ENCODE results near the gene FGA.

The FGA gene

GRCh38 chr4:154597798-154598774 is 7.5 kb upstream of the FGA start:
- TF ChIP-seq YY1 (IDR thresholded peaks at IDR 0.05; ENCODE audit: low read depth) (no peak), EGR1 (IDR thresholded peaks at IDR 0.05) (no peak), CREB1 (IDR thresholded peaks at IDR 0.05; ENCODE audit: low read depth) (no peak)
- TF ChIP-seq, protein P1, sequence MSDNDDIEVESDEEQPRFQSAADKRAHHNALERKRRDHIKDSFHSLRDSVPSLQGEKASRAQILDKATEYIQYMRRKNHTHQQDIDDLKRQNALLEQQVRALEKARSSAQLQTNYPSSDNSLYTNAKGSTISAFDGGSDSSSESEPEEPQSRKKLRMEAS (IDR thresholded peaks at IDR 0.05), result no peak

GRCh38 chr4:154595807-154596206 is 5.3 kb upstream of the FGA start:
- TF ChIP-seq NFIC (IDR thresholded peaks at IDR 0.05), result no peak
- TF ChIP-seq CEBPB (IDR thresholded peaks at IDR 0.05), result no peak
- TF ChIP-seq TEAD4 (IDR thresholded peaks at IDR 0.05), result no peak
- TF ChIP-seq FOXM1 (IDR thresholded peaks at IDR 0.05; ENCODE audit: borderline replicate concordance, low read depth), result no peak
- no peak for TF ChIP-seq ZBTB7A (IDR thresholded peaks at IDR 0.05; ENCODE audit: low read depth)
- TF ChIP-seq, protein P2, sequence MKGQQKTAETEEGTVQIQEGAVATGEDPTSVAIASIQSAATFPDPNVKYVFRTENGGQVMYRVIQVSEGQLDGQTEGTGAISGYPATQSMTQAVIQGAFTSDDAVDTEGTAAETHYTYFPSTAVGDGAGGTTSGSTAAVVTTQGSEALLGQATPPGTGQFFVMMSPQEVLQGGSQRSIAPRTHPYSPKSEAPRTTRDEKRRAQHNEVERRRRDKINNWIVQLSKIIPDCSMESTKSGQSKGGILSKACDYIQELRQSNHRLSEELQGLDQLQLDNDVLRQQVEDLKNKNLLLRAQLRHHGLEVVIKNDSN (IDR thresholded peaks at IDR 0.05), result no peak
- TF ChIP-seq CREB1 (IDR thresholded peaks at IDR 0.05; ENCODE audit: low read depth), result no peak
- TF ChIP-seq REST (IDR thresholded peaks at IDR 0.05; ENCODE audit: low read depth), result no peak
- TF ChIP-seq TCF12 (IDR thresholded peaks at IDR 0.05; ENCODE audit: low read depth), result no peak

DNA sequence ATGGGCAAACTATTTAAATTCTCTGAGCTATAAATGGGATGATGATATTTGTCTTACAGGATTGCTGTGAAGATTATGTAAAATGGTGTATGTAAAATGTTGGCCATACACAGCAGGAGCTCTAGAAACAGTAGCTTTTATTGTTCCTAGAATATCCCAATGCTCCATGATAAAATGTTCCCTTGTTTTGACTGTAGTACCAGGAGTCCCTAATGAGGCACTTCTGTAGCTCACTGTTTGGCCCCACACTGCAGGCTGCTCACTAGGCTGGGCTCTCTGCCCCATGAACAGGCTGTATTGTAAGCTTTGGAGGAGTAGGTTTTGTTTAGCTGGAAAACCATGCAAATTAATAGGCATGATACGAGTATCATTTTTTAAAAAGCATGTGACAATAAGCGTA is 3.3 kb upstream of the FGA start:
- TF ChIP-seq FOXM1 (IDR thresholded peaks at IDR 0.05; ENCODE audit: borderline replicate concordance, low read depth), result no peak

DNA sequence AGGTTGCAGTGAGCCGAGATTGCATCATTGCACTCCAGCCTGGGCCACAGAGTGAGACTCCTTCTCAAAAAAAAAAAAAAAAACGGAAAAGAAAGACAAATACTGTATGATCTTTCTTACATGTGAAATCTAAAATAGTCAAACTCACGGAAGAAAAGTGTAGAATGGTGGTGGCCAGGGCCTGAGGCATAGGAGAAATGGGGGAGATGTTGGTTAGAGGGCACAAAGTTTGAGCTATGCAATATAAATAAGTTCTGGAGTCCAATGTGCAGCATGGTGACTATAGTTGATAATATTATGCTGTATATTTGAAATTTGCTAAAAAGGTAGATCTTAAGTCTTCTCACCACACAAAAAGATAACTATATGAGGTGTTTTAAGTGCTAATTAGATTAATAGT is 1.3 kb upstream of the FGA start:
- TF ChIP-seq REST (IDR thresholded peaks at IDR 0.05; ENCODE audit: low read depth) (no peak), EP300 (IDR thresholded peaks at IDR 0.05; ENCODE audit: borderline replicate concordance) (no peak), TEAD4 (IDR thresholded peaks at IDR 0.05) (no peak), NFIC (IDR thresholded peaks at IDR 0.05) (no peak), TAF1 (IDR thresholded peaks at IDR 0.05; ENCODE audit: low read depth) (no peak), FOXM1 (IDR thresholded peaks at IDR 0.05; ENCODE audit: borderline replicate concordance, low read depth) (no peak), ZBTB7A (IDR thresholded peaks at IDR 0.05; ENCODE audit: low read depth) (no peak), TCF12 (IDR thresholded peaks at IDR 0.05; ENCODE audit: low read depth) (no peak), CEBPB (IDR thresholded peaks at IDR 0.05) (no peak), RAD21 (IDR thresholded peaks at IDR 0.05; ENCODE audit: low read depth) (no peak), EGR1 (IDR thresholded peaks at IDR 0.05) (no peak), YY1 (IDR thresholded peaks at IDR 0.05; ENCODE audit: low read depth) (no peak), CREB1 (IDR thresholded peaks at IDR 0.05; ENCODE audit: low read depth) (no peak)
- TF ChIP-seq, protein P2 (IDR thresholded peaks at IDR 0.05), result no peak
- TF ChIP-seq, protein P1 (IDR thresholded peaks at IDR 0.05), result no peak

GRCh38 chr4:154589296-154590197 is 995 bp downstream of the FGA start:
- TF ChIP-seq TAF1 (IDR thresholded peaks at IDR 0.05; ENCODE audit: low read depth) (no peak), REST (IDR thresholded peaks at IDR 0.05; ENCODE audit: low read depth) (no peak), ZBTB7A (IDR thresholded peaks at IDR 0.05; ENCODE audit: low read depth) (no peak), RAD21 (IDR thresholded peaks at IDR 0.05; ENCODE audit: low read depth) (no peak), TCF12 (IDR thresholded peaks at IDR 0.05; ENCODE audit: low read depth) (no peak), NFIC (IDR thresholded peaks at IDR 0.05) (no peak), CEBPB (IDR thresholded peaks at IDR 0.05) (no peak), CREB1 (IDR thresholded peaks at IDR 0.05; ENCODE audit: low read depth) (no peak), TEAD4 (IDR thresholded peaks at IDR 0.05) (no peak), YY1 (IDR thresholded peaks at IDR 0.05; ENCODE audit: low read depth) (no peak), EGR1 (IDR thresholded peaks at IDR 0.05) (no peak), EP300 (IDR thresholded peaks at IDR 0.05; ENCODE audit: borderline replicate concordance) (no peak), FOXM1 (IDR thresholded peaks at IDR 0.05; ENCODE audit: borderline replicate concordance, low read depth) (no peak)
- TF ChIP-seq, protein P2 (IDR thresholded peaks at IDR 0.05), result no peak
- TF ChIP-seq, protein P1 (IDR thresholded peaks at IDR 0.05), result no peak
